ENCODE data around the gene GNAL.

Gene GNAL

DNA sequence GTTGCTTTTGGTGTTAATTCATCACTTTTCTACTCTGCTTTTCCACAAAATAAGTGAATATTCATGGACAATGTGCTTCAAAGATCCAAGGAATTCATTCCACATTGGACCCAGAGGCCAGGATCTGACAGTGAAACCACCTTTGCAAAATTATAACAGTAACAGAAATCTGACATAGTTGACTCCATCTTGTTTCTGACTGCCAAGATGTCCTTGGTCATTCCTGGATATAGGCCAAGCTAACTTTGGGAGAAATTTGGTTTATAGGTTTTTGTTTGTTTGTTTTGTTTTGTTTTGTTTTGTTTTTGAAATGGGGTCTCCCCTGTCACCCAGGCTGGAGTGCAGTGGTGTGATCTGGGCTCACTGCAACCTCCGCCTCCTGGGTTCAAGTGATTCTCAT is 208.7 kb downstream of the GNAL start:
- no peak for TF ChIP-seq TCF4 (CRISPR knock-in tag; IDR thresholded peaks at IDR 0.05; ENCODE audit: borderline replicate concordance)
- TF ChIP-seq ZNF70 (CRISPR knock-in tag; IDR thresholded peaks at IDR 0.05) = no peak
- TF ChIP-seq ZNF8 (CRISPR knock-in tag; IDR thresholded peaks at IDR 0.05) = no peak
- TF ChIP-seq PPARA (CRISPR knock-in tag; IDR thresholded peaks at IDR 0.05; ENCODE audit: borderline replicate concordance) = no peak
- no peak for TF ChIP-seq ZFP3 (CRISPR knock-in tag; IDR thresholded peaks at IDR 0.05)
- TF ChIP-seq ZNF565 (CRISPR knock-in tag; conservative IDR thresholded peaks at IDR 0.05; ENCODE audit: low read depth) = no peak
- TF ChIP-seq TOX (CRISPR knock-in tag; IDR thresholded peaks at IDR 0.05; ENCODE audit: borderline replicate concordance) = no peak
- no peak for TF ChIP-seq TSHZ2 (CRISPR knock-in tag; IDR thresholded peaks at IDR 0.05)
- no peak for TF ChIP-seq CSDC2 (CRISPR knock-in tag; IDR thresholded peaks at IDR 0.05)
- TF ChIP-seq, protein P1, sequence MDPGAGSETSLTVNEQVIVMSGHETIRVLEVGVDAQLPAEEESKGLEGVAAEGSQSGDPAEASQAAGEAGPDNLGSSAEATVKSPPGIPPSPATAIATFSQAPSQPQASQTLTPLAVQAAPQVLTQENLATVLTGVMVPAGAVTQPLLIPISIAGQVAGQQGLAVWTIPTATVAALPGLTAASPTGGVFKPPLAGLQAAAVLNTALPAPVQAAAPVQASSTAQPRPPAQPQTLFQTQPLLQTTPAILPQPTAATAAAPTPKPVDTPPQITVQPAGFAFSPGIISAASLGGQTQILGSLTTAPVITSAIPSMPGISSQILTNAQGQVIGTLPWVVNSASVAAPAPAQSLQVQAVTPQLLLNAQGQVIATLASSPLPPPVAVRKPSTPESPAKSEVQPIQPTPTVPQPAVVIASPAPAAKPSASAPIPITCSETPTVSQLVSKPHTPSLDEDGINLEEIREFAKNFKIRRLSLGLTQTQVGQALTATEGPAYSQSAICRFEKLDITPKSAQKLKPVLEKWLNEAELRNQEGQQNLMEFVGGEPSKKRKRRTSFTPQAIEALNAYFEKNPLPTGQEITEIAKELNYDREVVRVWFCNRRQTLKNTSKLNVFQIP (CRISPR knock-in tag; IDR thresholded peaks at IDR 0.05; ENCODE audit: borderline replicate concordance, low read depth) = no peak
- no peak for TF ChIP-seq GLIS3 (CRISPR knock-in tag; IDR thresholded peaks at IDR 0.05)
- no peak for TF ChIP-seq RARB (CRISPR knock-in tag; IDR thresholded peaks at IDR 0.05)
- TF ChIP-seq, protein P2, sequence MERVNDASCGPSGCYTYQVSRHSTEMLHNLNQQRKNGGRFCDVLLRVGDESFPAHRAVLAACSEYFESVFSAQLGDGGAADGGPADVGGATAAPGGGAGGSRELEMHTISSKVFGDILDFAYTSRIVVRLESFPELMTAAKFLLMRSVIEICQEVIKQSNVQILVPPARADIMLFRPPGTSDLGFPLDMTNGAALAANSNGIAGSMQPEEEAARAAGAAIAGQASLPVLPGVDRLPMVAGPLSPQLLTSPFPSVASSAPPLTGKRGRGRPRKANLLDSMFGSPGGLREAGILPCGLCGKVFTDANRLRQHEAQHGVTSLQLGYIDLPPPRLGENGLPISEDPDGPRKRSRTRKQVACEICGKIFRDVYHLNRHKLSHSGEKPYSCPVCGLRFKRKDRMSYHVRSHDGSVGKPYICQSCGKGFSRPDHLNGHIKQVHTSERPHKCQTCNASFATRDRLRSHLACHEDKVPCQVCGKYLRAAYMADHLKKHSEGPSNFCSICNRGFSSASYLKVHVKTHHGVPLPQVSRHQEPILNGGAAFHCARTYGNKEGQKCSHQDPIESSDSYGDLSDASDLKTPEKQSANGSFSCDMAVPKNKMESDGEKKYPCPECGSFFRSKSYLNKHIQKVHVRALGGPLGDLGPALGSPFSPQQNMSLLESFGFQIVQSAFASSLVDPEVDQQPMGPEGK (CRISPR knock-in tag; IDR thresholded peaks at IDR 0.05; ENCODE audit: borderline replicate concordance) = no peak
- no peak for TF ChIP-seq ESRRG (CRISPR knock-in tag; IDR thresholded peaks at IDR 0.05)
- TF ChIP-seq SNAI2 (CRISPR knock-in tag; IDR thresholded peaks at IDR 0.05) = no peak
- ATAC-seq = no peak

- no peak for ATAC-seq
- TF ChIP-seq ZC3H10 (CRISPR knock-in tag; IDR thresholded peaks at IDR 0.05) (no peak), ZNF8 (CRISPR knock-in tag; IDR thresholded peaks at IDR 0.05) (no peak), ZNF70 (CRISPR knock-in tag; IDR thresholded peaks at IDR 0.05) (no peak), BACH2 (CRISPR knock-in tag; IDR thresholded peaks at IDR 0.05; ENCODE audit: borderline replicate concordance) (no peak), CSDC2 (CRISPR knock-in tag; IDR thresholded peaks at IDR 0.05) (no peak), ZFP3 (CRISPR knock-in tag; IDR thresholded peaks at IDR 0.05) (no peak), ARNTL (CRISPR knock-in tag; IDR thresholded peaks at IDR 0.05; ENCODE audit: borderline replicate concordance, low read depth) (no peak), GLIS3 (CRISPR knock-in tag; IDR thresholded peaks at IDR 0.05) (no peak), ZFP30 (CRISPR knock-in tag; IDR thresholded peaks at IDR 0.05) (no peak)
- TF ChIP-seq, protein P1 (CRISPR knock-in tag; IDR thresholded peaks at IDR 0.05; ENCODE audit: borderline replicate concordance, low read depth) = no peak
Observed at GRCh38 chr18:11899063-11899462, 210.0 kb downstream of the GNAL start.

DNA sequence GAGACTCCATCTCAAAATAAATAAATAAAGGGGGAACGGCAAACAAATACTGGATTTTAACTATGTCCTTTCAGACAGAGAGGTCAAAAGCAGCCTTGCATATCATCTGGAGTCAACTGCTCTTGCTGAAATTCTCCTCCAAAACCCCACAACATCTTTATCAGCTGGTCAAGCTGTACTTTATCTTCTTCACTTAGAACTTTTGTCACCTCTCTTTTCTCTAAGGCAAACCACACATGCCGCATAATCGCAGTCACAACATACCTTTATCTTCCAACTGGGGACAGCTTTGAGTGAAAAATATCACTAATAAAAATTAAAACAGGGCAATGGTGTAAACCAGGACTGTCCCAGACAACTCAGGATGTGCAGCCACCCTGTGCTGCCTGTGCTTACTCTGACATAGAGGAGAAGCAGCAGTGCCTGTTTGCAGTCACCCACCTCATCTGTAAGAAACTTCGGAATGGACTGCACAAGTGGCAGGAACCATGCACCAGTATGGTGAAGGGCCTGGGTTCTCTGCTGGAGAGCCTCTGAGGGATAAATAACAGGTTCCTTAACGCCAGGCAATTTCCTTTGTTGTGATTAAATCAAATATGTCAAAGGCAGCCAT is 212.9 kb downstream of the GNAL start:
- ATAC-seq = no peak
- TF ChIP-seq ISL1 (CRISPR knock-in tag; IDR thresholded peaks at IDR 0.05) = no peak
- no peak for TF ChIP-seq TCF4 (CRISPR knock-in tag; IDR thresholded peaks at IDR 0.05; ENCODE audit: borderline replicate concordance)
- no peak for TF ChIP-seq RARB (CRISPR knock-in tag; IDR thresholded peaks at IDR 0.05)
- no peak for TF ChIP-seq CSDC2 (CRISPR knock-in tag; IDR thresholded peaks at IDR 0.05)
- no peak for TF ChIP-seq BACH2 (CRISPR knock-in tag; IDR thresholded peaks at IDR 0.05; ENCODE audit: borderline replicate concordance)
- TF ChIP-seq ZNF565 (CRISPR knock-in tag; conservative IDR thresholded peaks at IDR 0.05; ENCODE audit: low read depth) = no peak
- TF ChIP-seq ZFP3 (CRISPR knock-in tag; IDR thresholded peaks at IDR 0.05) = no peak
- no peak for TF ChIP-seq CREB5 (CRISPR knock-in tag; IDR thresholded peaks at IDR 0.05; ENCODE audit: low read depth)
- TF ChIP-seq ZC3H10 (CRISPR knock-in tag; IDR thresholded peaks at IDR 0.05) = no peak
- TF ChIP-seq ARNTL (CRISPR knock-in tag; IDR thresholded peaks at IDR 0.05; ENCODE audit: borderline replicate concordance, low read depth) = no peak
- TF ChIP-seq TOX (CRISPR knock-in tag; IDR thresholded peaks at IDR 0.05; ENCODE audit: borderline replicate concordance) = no peak
- TF ChIP-seq ZNF8 (CRISPR knock-in tag; IDR thresholded peaks at IDR 0.05) = no peak
- TF ChIP-seq OSR1 (CRISPR knock-in tag; IDR thresholded peaks at IDR 0.05) = no peak
- no peak for TF ChIP-seq ZFP30 (CRISPR knock-in tag; IDR thresholded peaks at IDR 0.05)
- no peak for TF ChIP-seq CSRNP3 (CRISPR knock-in tag; IDR thresholded peaks at IDR 0.05)
- TF ChIP-seq, protein P2 (CRISPR knock-in tag; IDR thresholded peaks at IDR 0.05; ENCODE audit: borderline replicate concordance) = no peak
